ENCODE data around the gene TGFBR3.

DNA sequence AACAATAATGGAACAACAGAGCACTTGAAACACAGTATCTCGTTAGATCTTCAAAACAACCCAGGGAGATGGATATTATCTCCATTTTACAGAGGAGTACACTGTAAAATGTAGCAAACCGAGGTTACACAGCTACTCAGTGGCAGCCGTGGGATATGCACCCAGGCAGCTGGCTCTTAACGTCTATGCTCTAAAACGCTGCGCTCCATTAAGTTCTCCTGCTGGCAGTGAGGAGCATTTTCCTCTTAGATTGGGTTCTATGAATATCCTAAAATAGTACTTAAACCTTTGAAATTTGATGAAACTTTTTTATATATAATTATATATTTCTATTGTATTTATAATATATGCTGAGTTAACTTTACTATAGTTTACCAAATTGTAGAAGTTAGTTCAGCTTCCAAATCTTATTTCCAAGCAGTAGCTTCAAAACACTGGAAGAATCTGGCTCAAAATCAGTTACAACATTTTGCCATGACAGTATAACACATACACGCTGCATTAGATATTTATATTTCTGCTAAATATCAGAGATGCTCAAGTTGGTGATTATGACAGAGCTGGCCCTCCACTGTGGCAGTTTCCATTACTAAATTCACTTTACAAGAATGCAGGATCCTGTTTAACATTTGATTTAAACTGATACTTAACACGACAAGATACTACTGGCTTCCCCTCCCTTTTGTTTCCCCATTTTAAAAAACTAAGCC lies 49.5 kb downstream of the TGFBR3 start:
- TF ChIP-seq POLR2AphosphoS5 (IDR thresholded peaks at IDR 0.05) (peak in 1 of 3 donors; percentile 12), POLR2A (IDR thresholded peaks at IDR 0.05) (no peak)
